Measurements from ENCODE around the gene RPIA. TPM values are rescaled to one million over a fixed set of nuclear protein-coding genes. Genes with fewer than 3 reads are reported as not detected.
"Not testable (repeated sequence)": the region's sequence is repeated elsewhere in the genome, so short reads cannot be mapped to it uniquely, and the experiment has no call there.

Gene RPIA
- total and polyA plus RNA-seq, 5 donors from 2014 or later: 24.2 to 51.9 (median 42.3) TPM

GRCh38 chr2:88765154-88765888, 73.8 kb downstream of the RPIA start:
- peaks cover 11% of the 10 kb centered on the region for H3K4me1 ChIP-seq (ENCODE audit: control insufficient read depth, insufficient read depth, low read length, poor library complexity, severe bottlenecking)
- peaks cover 2% of the 10 kb centered on the region for H3K36me3 Mint-ChIP-seq
- no peak overlapping the region for H3K27ac Mint-ChIP-seq
- H3K27me3 Mint-ChIP-seq: peaks cover 30% of the 10 kb centered on the region
- H3K4me1 Mint-ChIP-seq: peaks cover 0 to 7% (median 3%) of the 10 kb centered on the region in 4 donors
- no peak overlapping the region for H3K4me3 ChIP-seq (ENCODE audit: low read depth, low read length)
- no peaks in the 10 kb centered on the region for H3K27me3 ChIP-seq (ENCODE audit: control insufficient read depth, insufficient read depth, low read length)
- DNase-seq (peak in 2 of 3 donors; percentile 26 to 76), ATAC-seq (ENCODE audit: low read depth in 2 of 2) (peak; percentile 39 to 58)
- H3K36me3 ChIP-seq (ENCODE audit: control insufficient read depth, insufficient read depth, low read length): no peaks in the 10 kb centered on the region
- no peaks in the 10 kb centered on the region for H3K9me3 ChIP-seq (ENCODE audit: control insufficient read depth in 2 of 2, low read length in 2 of 2)
- peak overlapping the region in 3 of 4 donors; percentile 61 to 85 (median 82) for H3K4me3 Mint-ChIP-seq
- no peak overlapping the region for H3K27ac ChIP-seq (ENCODE audit: insufficient read depth, low read length, poor library complexity, severe bottlenecking)
- H3K9me3 Mint-ChIP-seq: peaks cover 0 to 13% (median under 1%) of the 10 kb centered on the region in 7 donors

DNA sequence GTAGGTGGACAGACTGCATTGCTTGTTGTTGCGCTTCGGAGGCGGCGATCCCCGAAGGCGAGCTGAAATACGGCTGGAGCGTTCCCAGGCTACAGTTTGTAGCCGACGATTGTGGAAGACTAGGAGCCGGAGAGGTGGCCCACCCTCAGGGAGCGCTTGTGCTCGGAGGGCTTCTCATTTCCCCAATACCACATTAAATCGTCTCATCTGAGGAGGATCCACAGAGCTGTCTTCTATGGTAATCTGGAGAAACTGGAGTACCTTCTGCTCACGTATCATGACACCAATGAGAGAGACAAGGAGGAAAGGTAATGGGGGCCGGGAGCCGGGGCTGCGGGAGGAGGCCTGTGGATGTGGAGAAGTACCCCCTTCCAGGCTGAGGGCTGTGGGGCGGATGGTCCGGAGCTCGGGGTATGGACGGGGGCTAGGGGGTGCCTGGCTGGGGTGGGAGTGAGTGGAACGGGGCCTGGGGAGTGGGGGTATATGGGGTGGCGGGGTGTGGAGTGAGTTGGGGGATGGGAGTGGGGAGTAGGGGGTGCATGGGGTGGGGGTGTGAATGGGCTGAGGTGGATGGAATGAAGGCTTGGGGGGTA, 74.5 kb downstream of the RPIA start:
- not testable (repeated sequence) for H3K36me3 ChIP-seq (ENCODE audit: control insufficient read depth, insufficient read depth, low read length); H3K27ac ChIP-seq (ENCODE audit: insufficient read depth, low read length, poor library complexity, severe bottlenecking); H3K27me3 ChIP-seq (ENCODE audit: control insufficient read depth, insufficient read depth, low read length); H3K27ac Mint-ChIP-seq; H3K9me3 ChIP-seq (ENCODE audit: control insufficient read depth in 2 of 2, low read length in 2 of 2); H3K4me3 ChIP-seq (ENCODE audit: low read depth, low read length); DNase-seq; ATAC-seq (ENCODE audit: low read depth in 2 of 2); H3K9me3 Mint-ChIP-seq; H3K4me1 Mint-ChIP-seq; H3K36me3 Mint-ChIP-seq
- H3K4me3 Mint-ChIP-seq: peak overlapping the region in 3 of 4 donors; percentile 61 to 85 (median 82)
- H3K4me1 ChIP-seq (ENCODE audit: control insufficient read depth, insufficient read depth, low read length, poor library complexity, severe bottlenecking): peaks cover 11% of the 10 kb centered on the region
- H3K27me3 Mint-ChIP-seq: peaks cover 30% of the 10 kb centered on the region

- no peak overlapping the region for H3K4me3 Mint-ChIP-seq
- no peaks in the 10 kb centered on the region for H3K27me3 ChIP-seq (ENCODE audit: control insufficient read depth, insufficient read depth, low read length)
- H3K9me3 ChIP-seq (ENCODE audit: control insufficient read depth in 2 of 2, low read length in 2 of 2): no peaks in the 10 kb centered on the region
- ATAC-seq (ENCODE audit: low read depth in 2 of 2) (no peak), DNase-seq (no peak)
- H3K4me1 ChIP-seq (ENCODE audit: control insufficient read depth, insufficient read depth, low read length, poor library complexity, severe bottlenecking): peaks cover 8% of the 10 kb centered on the region
- no peaks in the 10 kb centered on the region for H3K36me3 ChIP-seq (ENCODE audit: control insufficient read depth, insufficient read depth, low read length)
- peaks cover 0 to 5% (median 0%) of the 10 kb centered on the region in 4 donors for H3K4me1 Mint-ChIP-seq
- H3K9me3 Mint-ChIP-seq: peaks cover 0 to 13% (median 3%) of the 10 kb centered on the region in 7 donors
- H3K27ac ChIP-seq (ENCODE audit: insufficient read depth, low read length, poor library complexity, severe bottlenecking): no peak overlapping the region
- H3K36me3 Mint-ChIP-seq: no peaks in the 10 kb centered on the region
- H3K4me3 ChIP-seq (ENCODE audit: low read depth, low read length): no peak overlapping the region
- no peak overlapping the region for H3K27ac Mint-ChIP-seq
- H3K27me3 Mint-ChIP-seq: peaks cover 28% of the 10 kb centered on the region
Observed at GRCh38 chr2:88770016-88770415, 78.5 kb downstream of the RPIA start.

DNA sequence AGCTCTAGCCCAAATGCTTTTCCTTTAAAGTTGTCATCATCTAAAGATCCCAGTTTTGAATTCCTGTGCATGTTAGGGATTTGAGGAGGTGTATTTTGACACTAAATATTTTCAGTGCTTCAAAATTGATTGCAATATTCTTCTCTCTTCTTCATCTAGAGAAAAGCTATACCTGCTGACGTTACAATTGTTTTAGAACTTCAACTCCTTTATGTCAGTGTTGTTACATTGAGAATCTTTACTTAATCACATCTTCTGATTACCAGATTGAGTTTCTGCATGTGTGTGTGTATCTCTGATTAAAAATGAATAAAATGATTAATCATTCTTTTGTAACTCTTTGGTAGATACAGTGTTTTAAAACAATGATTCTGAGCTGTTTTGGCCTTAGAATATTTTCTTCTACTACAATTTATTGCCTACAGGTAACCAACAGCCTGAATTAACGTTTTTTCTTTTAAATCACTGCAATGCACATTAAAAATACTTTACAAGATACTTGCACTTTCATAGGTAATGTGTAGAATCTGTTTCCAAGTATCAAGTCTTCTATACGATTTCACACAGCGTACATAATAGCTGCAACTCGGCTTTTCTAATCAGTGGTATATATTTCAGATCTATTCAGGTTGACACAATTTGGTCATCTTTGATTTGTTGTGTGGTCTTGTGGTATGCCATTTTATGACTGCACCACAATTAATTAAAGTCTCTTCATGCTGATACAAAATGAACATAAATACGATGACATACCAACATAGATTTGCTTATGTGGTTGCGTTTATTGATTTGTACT, 82.0 kb downstream of the RPIA start:
- not testable (repeated sequence) for DNase-seq; H3K36me3 ChIP-seq (ENCODE audit: control insufficient read depth, insufficient read depth, low read length); H3K27ac Mint-ChIP-seq; H3K27ac ChIP-seq (ENCODE audit: insufficient read depth, low read length, poor library complexity, severe bottlenecking); H3K9me3 ChIP-seq (ENCODE audit: control insufficient read depth in 2 of 2, low read length in 2 of 2); H3K4me1 ChIP-seq (ENCODE audit: control insufficient read depth, insufficient read depth, low read length, poor library complexity, severe bottlenecking); H3K27me3 ChIP-seq (ENCODE audit: control insufficient read depth, insufficient read depth, low read length); H3K4me3 Mint-ChIP-seq; H3K4me3 ChIP-seq (ENCODE audit: low read depth, low read length); ATAC-seq (ENCODE audit: low read depth in 2 of 2); H3K36me3 Mint-ChIP-seq; H3K4me1 Mint-ChIP-seq
- peaks cover 0 to 17% (median 10%) of the 10 kb centered on the region in 7 donors for H3K9me3 Mint-ChIP-seq
- H3K27me3 Mint-ChIP-seq: peaks cover 21% of the 10 kb centered on the region

GRCh38 chr2:88789213-88789612, 97.7 kb downstream of the RPIA start:
- not testable (repeated sequence) for H3K36me3 ChIP-seq (ENCODE audit: control insufficient read depth, insufficient read depth, low read length); H3K4me1 Mint-ChIP-seq; H3K4me3 Mint-ChIP-seq; H3K27me3 Mint-ChIP-seq; ATAC-seq (ENCODE audit: low read depth in 2 of 2); H3K9me3 ChIP-seq (ENCODE audit: control insufficient read depth in 2 of 2, low read length in 2 of 2); H3K4me3 ChIP-seq (ENCODE audit: low read depth, low read length); H3K36me3 Mint-ChIP-seq; H3K4me1 ChIP-seq (ENCODE audit: control insufficient read depth, insufficient read depth, low read length, poor library complexity, severe bottlenecking); H3K9me3 Mint-ChIP-seq; DNase-seq; H3K27ac Mint-ChIP-seq; H3K27ac ChIP-seq (ENCODE audit: insufficient read depth, low read length, poor library complexity, severe bottlenecking); H3K27me3 ChIP-seq (ENCODE audit: control insufficient read depth, insufficient read depth, low read length)

DNA sequence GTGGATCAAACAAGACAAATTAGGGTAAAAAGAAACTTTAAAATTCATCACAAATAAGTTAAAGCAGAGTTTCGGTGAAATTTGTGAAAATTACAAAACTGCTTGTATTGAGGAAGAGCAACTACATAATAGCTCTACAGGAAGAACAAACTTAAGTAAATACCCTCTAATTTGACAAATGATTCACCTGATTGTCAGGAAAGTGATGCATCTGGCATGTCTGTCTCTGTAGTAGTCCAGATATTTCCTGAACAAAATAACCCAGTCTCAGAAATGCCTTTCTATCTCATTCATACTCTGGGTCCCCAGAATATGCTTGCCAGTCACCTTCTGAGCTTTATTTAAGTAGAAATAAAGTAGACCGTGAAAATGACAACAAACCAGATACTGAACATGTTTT, 104.5 kb downstream of the RPIA start:
- H3K27ac Mint-ChIP-seq; H3K4me1 ChIP-seq (ENCODE audit: control insufficient read depth, insufficient read depth, low read length, poor library complexity, severe bottlenecking); H3K36me3 Mint-ChIP-seq; H3K4me3 ChIP-seq (ENCODE audit: low read depth, low read length); H3K4me3 Mint-ChIP-seq; H3K9me3 ChIP-seq (ENCODE audit: control insufficient read depth in 2 of 2, low read length in 2 of 2); H3K4me1 Mint-ChIP-seq; H3K9me3 Mint-ChIP-seq; ATAC-seq (ENCODE audit: low read depth in 2 of 2); H3K27ac ChIP-seq (ENCODE audit: insufficient read depth, low read length, poor library complexity, severe bottlenecking); H3K36me3 ChIP-seq (ENCODE audit: control insufficient read depth, insufficient read depth, low read length); H3K27me3 ChIP-seq (ENCODE audit: control insufficient read depth, insufficient read depth, low read length); H3K27me3 Mint-ChIP-seq; DNase-seq: not testable (repeated sequence)

- not testable (repeated sequence) for H3K36me3 ChIP-seq (ENCODE audit: control insufficient read depth, insufficient read depth, low read length); H3K27ac Mint-ChIP-seq; H3K4me3 ChIP-seq (ENCODE audit: low read depth, low read length); H3K4me1 Mint-ChIP-seq; H3K4me3 Mint-ChIP-seq; H3K36me3 Mint-ChIP-seq; H3K9me3 ChIP-seq (ENCODE audit: control insufficient read depth in 2 of 2, low read length in 2 of 2); H3K27me3 ChIP-seq (ENCODE audit: control insufficient read depth, insufficient read depth, low read length); ATAC-seq (ENCODE audit: low read depth in 2 of 2); DNase-seq; H3K9me3 Mint-ChIP-seq; H3K27me3 Mint-ChIP-seq; H3K27ac ChIP-seq (ENCODE audit: insufficient read depth, low read length, poor library complexity, severe bottlenecking); H3K4me1 ChIP-seq (ENCODE audit: control insufficient read depth, insufficient read depth, low read length, poor library complexity, severe bottlenecking)
Observed at GRCh38 chr2:88796523-88796922, 105.0 kb downstream of the RPIA start.
